Mucosa of stomach (tissue), 1 donor: ENCODE results near the gene SH3BGRL2.

ENCODE experiments used
- H3K27me3 ChIP-seq: one replicate; pipeline ENCODE4 v1.7.0; 2013; ENCODE audit warnings: mild to moderate bottlenecking, low read length; ENCODE audit not compliant: control insufficient read depth, insufficient read depth
- H3K36me3 ChIP-seq: one replicate; pipeline ENCODE4 v1.7.0; 2013; ENCODE audit warnings: low read length; ENCODE audit not compliant: control insufficient read depth, insufficient read depth
- H3K4me1 ChIP-seq: one replicate; pipeline ENCODE4 v1.7.0; 2013; ENCODE audit warnings: mild to moderate bottlenecking, low read length; ENCODE audit not compliant: control insufficient read depth, insufficient read depth
- H3K4me3 ChIP-seq: one replicate; pipeline ENCODE4 v1.7.0; 2013; ENCODE audit warnings: low read length
- H3K9ac ChIP-seq: one replicate; pipeline ENCODE4 v1.7.0; 2013; ENCODE audit warnings: mild to moderate bottlenecking, low read length, moderate library complexity
- H3K9me3 ChIP-seq: one replicate; pipeline ENCODE4 v1.7.0; 2013; ENCODE audit warnings: mild to moderate bottlenecking, low read length, moderate library complexity; ENCODE audit not compliant: control insufficient read depth
- donor health status: Pancreatic carcinoma.

The SH3BGRL2 gene

GRCh38 chr6:79621579-79621978 is 9.6 kb upstream of the SH3BGRL2 start:
- Histone ChIP-seq H3K9me3 (no peaks in the 10 kb centered on the region), H3K4me1 (peaks cover 3% of the 10 kb centered on the region), H3K9ac (no peak overlapping the region), H3K27me3 (no peaks in the 10 kb centered on the region), H3K4me3 (no peak overlapping the region), H3K36me3 (no peaks in the 10 kb centered on the region)

GRCh38 chr6:79622364-79622763 is 8.8 kb upstream of the SH3BGRL2 start:
- Histone ChIP-seq H3K9me3 (no peaks in the 10 kb centered on the region), H3K27me3 (no peaks in the 10 kb centered on the region), H3K9ac (no peak overlapping the region), H3K4me3 (no peak overlapping the region), H3K4me1 (peaks cover 3% of the 10 kb centered on the region), H3K36me3 (no peaks in the 10 kb centered on the region)

- H3K36me3 ChIP-seq = no peaks in the 10 kb centered on the region
- H3K4me1 ChIP-seq = peaks cover 3% of the 10 kb centered on the region
- H3K9ac ChIP-seq = no peak overlapping the region
- no peaks in the 10 kb centered on the region for H3K9me3 ChIP-seq
- no peaks in the 10 kb centered on the region for H3K27me3 ChIP-seq
- H3K4me3 ChIP-seq = no peak overlapping the region
Measured at GRCh38 chr6:79623106-79623505, 8.0 kb upstream of the SH3BGRL2 start.

GRCh38 chr6:79625746-79626145 is 5.4 kb upstream of the SH3BGRL2 start:
- Histone ChIP-seq H3K36me3 (no peaks in the 10 kb centered on the region), H3K9me3 (no peaks in the 10 kb centered on the region), H3K4me1 (peaks cover 18% of the 10 kb centered on the region), H3K9ac (no peak overlapping the region), H3K27me3 (no peaks in the 10 kb centered on the region), H3K4me3 (no peak overlapping the region)

GRCh38 chr6:79626811-79627210 is 4.3 kb upstream of the SH3BGRL2 start:
- Histone ChIP-seq H3K9me3 (no peaks in the 10 kb centered on the region), H3K9ac (no peak overlapping the region), H3K36me3 (no peaks in the 10 kb centered on the region), H3K4me3 (no peak overlapping the region), H3K27me3 (no peaks in the 10 kb centered on the region), H3K4me1 (peaks cover 18% of the 10 kb centered on the region)

- no peak overlapping the region for H3K4me3 ChIP-seq
- H3K36me3 ChIP-seq = no peaks in the 10 kb centered on the region
- no peaks in the 10 kb centered on the region for H3K9me3 ChIP-seq
- H3K4me1 ChIP-seq = peaks cover 18% of the 10 kb centered on the region
- H3K9ac ChIP-seq = no peak overlapping the region
- H3K27me3 ChIP-seq = no peaks in the 10 kb centered on the region
Measured at GRCh38 chr6:79627422-79627821, 3.7 kb upstream of the SH3BGRL2 start.

GRCh38 chr6:79628466-79629288 is 2.5 kb upstream of the SH3BGRL2 start:
- Histone ChIP-seq H3K4me1 (peaks cover 18% of the 10 kb centered on the region), H3K36me3 (no peaks in the 10 kb centered on the region), H3K9ac (no peak overlapping the region), H3K9me3 (no peaks in the 10 kb centered on the region), H3K4me3 (no peak overlapping the region), H3K27me3 (no peaks in the 10 kb centered on the region)

GRCh38 chr6:79630380-79630882 is 698 bp upstream of the SH3BGRL2 start:
- Histone ChIP-seq H3K36me3 (no peaks in the 10 kb centered on the region), H3K4me1 (peaks cover 24% of the 10 kb centered on the region), H3K9ac (peak overlapping the region; percentile 92), H3K4me3 (peak overlapping the region; percentile 57), H3K27me3 (no peaks in the 10 kb centered on the region), H3K9me3 (no peaks in the 10 kb centered on the region)

- Histone ChIP-seq H3K4me1 (peaks cover 21% of the 10 kb centered on the region), H3K4me3 (peak overlapping the region; percentile 57), H3K9ac (peak overlapping the region; percentile 92), H3K27me3 (no peaks in the 10 kb centered on the region), H3K36me3 (no peaks in the 10 kb centered on the region), H3K9me3 (no peaks in the 10 kb centered on the region)
Measured at GRCh38 chr6:79631693-79632172, 604 bp downstream of the SH3BGRL2 start.

- Histone ChIP-seq H3K9ac (peak overlapping the region; percentile 92), H3K9me3 (no peaks in the 10 kb centered on the region), H3K27me3 (no peaks in the 10 kb centered on the region), H3K4me3 (peak overlapping the region; percentile 45), H3K36me3 (no peaks in the 10 kb centered on the region), H3K4me1 (peaks cover 21% of the 10 kb centered on the region)
Measured at GRCh38 chr6:79632580-79632979, 1.5 kb downstream of the SH3BGRL2 start.

- Histone ChIP-seq H3K4me3 (no peak overlapping the region), H3K27me3 (no peaks in the 10 kb centered on the region), H3K9me3 (no peaks in the 10 kb centered on the region), H3K4me1 (peaks cover 10% of the 10 kb centered on the region), H3K9ac (no peak overlapping the region), H3K36me3 (no peaks in the 10 kb centered on the region)
Measured at GRCh38 chr6:79634491-79635231, 3.5 kb downstream of the SH3BGRL2 start.

- H3K4me3 ChIP-seq = no peak overlapping the region
- H3K27me3 ChIP-seq = no peaks in the 10 kb centered on the region
- H3K4me1 ChIP-seq = peaks cover 15% of the 10 kb centered on the region
- no peaks in the 10 kb centered on the region for H3K9me3 ChIP-seq
- H3K9ac ChIP-seq = no peak overlapping the region
- H3K36me3 ChIP-seq = no peaks in the 10 kb centered on the region
Measured at GRCh38 chr6:79635232-79635543, 4.1 kb downstream of the SH3BGRL2 start.
